Liver (tissue), 9 donors: ENCODE data around the gene COL27A1. TPM values are rescaled to one million over a fixed set of nuclear protein-coding genes. Genes with fewer than 3 reads are reported as not detected.

Experiments
- DNase-seq: peaks from one replicate; pipeline ENCODE4 v3.0.0-alpha.2; 2017; ENCODE audit warnings: low spot score
- H3K27ac ChIP-seq, 2 donors: one replicate each; pipeline ENCODE4 v1.7.0; 2013; ENCODE audit warnings: inconsistent platforms in 2 of 2, low read length in 2 of 2, control low read depth in 1 of 2, low read depth in 1 of 2, mild to moderate bottlenecking in 1 of 2
- H3K27me3 ChIP-seq, 4 donors: one replicate each; pipeline versions ENCODE4 v1.6.1 to v1.7.0; 2013; ENCODE audit warnings: low read length in 3 of 4, inconsistent platforms in 1 of 4, mild to moderate bottlenecking in 1 of 4, moderate library complexity in 1 of 4; ENCODE audit not compliant: control insufficient read depth in 4 of 4, insufficient read depth in 4 of 4
- H3K36me3 ChIP-seq, 4 donors: one replicate each; pipeline versions ENCODE4 v1.6.1 to v1.7.0; 2013; ENCODE audit warnings: low read length in 3 of 4, mild to moderate bottlenecking in 3 of 4, low read depth in 1 of 4, moderate library complexity in 1 of 4; ENCODE audit not compliant: control insufficient read depth in 4 of 4, insufficient read depth in 3 of 4
- H3K4me1 ChIP-seq, 4 donors: one replicate each; pipeline versions ENCODE4 v1.6.1 to v1.7.0; 2013; ENCODE audit warnings: low read length in 3 of 4, mild to moderate bottlenecking in 3 of 4, moderate library complexity in 1 of 4; ENCODE audit not compliant: control insufficient read depth in 4 of 4, insufficient read depth in 4 of 4
- H3K4me3 ChIP-seq, 3 donors: one replicate each; pipeline versions ENCODE4 v1.6.1 to v1.7.0; 2013; ENCODE audit warnings: low read length in 3 of 3, control low read depth in 1 of 3, low read depth in 1 of 3, mild to moderate bottlenecking in 1 of 3
- H3K9ac ChIP-seq, 2 donors: one replicate each; pipeline ENCODE4 v1.7.0; 2013; ENCODE audit warnings: low read length in 2 of 2, mild to moderate bottlenecking in 2 of 2, moderate library complexity in 2 of 2, control low read depth in 1 of 2, low read depth in 1 of 2
- H3K9me3 ChIP-seq, 4 donors: one replicate each; pipeline versions ENCODE4 v1.6.1 to v1.7.0; 2013; ENCODE audit warnings: low read length in 3 of 4; ENCODE audit not compliant: control insufficient read depth in 4 of 4
- EGR1 ChIP-seq, 2 donors: IDR thresholded peaks; 2 replicates each; pipeline ENCODE4 v1.6.1; 2016 to 2018; ENCODE audit warnings: antibody characterized with exemption in 2 of 2, low read depth in 2 of 2
- FOXA1 ChIP-seq: IDR thresholded peaks from 2 replicates; pipeline ENCODE4 v1.6.1; 2016; ENCODE audit warnings: antibody characterized with exemption
- FOXA2 ChIP-seq: IDR thresholded peaks from 2 replicates; pipeline ENCODE4 v1.6.1; 2016; ENCODE audit warnings: antibody characterized with exemption
- GABPA ChIP-seq, 2 donors: IDR thresholded peaks in 1 of 2; conservative IDR thresholded peaks in 1 of 2; 2 replicates each; pipeline ENCODE4 v1.6.1; 2016; ENCODE audit warnings: antibody characterized with exemption in 2 of 2, mild to moderate bottlenecking in 1 of 2, moderate library complexity in 1 of 2
- HNF4A ChIP-seq, 2 donors: conservative IDR thresholded peaks; 2 replicates each; pipeline ENCODE4 v1.6.1; 2016; ENCODE audit warnings: antibody characterized with exemption in 2 of 2, mild to moderate bottlenecking in 2 of 2
- HNF4G ChIP-seq: IDR thresholded peaks from 2 replicates; pipeline ENCODE4 v1.6.1; 2016; ENCODE audit warnings: antibody characterized with exemption
- JUND ChIP-seq, 2 donors: IDR thresholded peaks; 2 replicates each; pipeline ENCODE4 v1.6.1; 2016; ENCODE audit warnings: antibody characterized with exemption in 2 of 2
- NR2F2 ChIP-seq: IDR thresholded peaks from 2 replicates; pipeline ENCODE4 v1.6.1; 2016; ENCODE audit warnings: antibody characterized with exemption
- RAD21 ChIP-seq, 2 donors: IDR thresholded peaks; 2 replicates each; pipeline ENCODE4 v1.6.1; 2016; ENCODE audit warnings: antibody characterized with exemption in 2 of 2, mild to moderate bottlenecking in 2 of 2
- RXRA ChIP-seq, 2 donors: IDR thresholded peaks; 2 replicates each; pipeline ENCODE4 v1.6.1; 2017 to 2018; ENCODE audit warnings: antibody characterized with exemption in 2 of 2, mild to moderate bottlenecking in 1 of 2
- SP1 ChIP-seq: IDR thresholded peaks from 2 replicates; pipeline ENCODE4 v1.6.1; 2018; ENCODE audit warnings: antibody characterized with exemption, mild to moderate bottlenecking
- TAF1 ChIP-seq: conservative IDR thresholded peaks from 2 replicates; pipeline ENCODE4 v1.6.1; 2016; ENCODE audit warnings: antibody characterized with exemption, mild to moderate bottlenecking
- YY1 ChIP-seq: IDR thresholded peaks from 2 replicates; pipeline ENCODE4 v1.6.1; 2016; ENCODE audit warnings: antibody characterized with exemption, mild to moderate bottlenecking
- ZBTB33 ChIP-seq: IDR thresholded peaks from 2 replicates; pipeline ENCODE4 v1.6.1; 2016; ENCODE audit warnings: antibody characterized with exemption
- whole genome bisulfite sequencing: extraction: QIAGEN DNeasy Blood & Tissue Kit; methylation state at CpG from one replicate; pipeline ENCODE4 v1.1.7; 2013; 5-methylcytosine and 5-hydroxymethylcytosine counted together
- polyA plus RNA-seq, 2 donors: library from polyadenylated mRNA; stranded (reverse) in 1 of 2; unstranded in 1 of 2; fragments of 200-250 nt in 1 of 2; fragments of >200 nt in 1 of 2; fragmentation: Nextera tagmentation in 1 of 2; extraction: Ambion mirVana in 1 of 2; gene quantifications; one replicate each; pipeline versions ENCODE4 v1.2.1 to v1.2.3, GENCODE V29; 2013 to 2015
- total RNA-seq, 2 donors: library from RNA; depleted of rRNA; stranded (reverse); fragments of >200 nt; gene quantifications; one replicate each; pipeline ENCODE4 v1.2.3, GENCODE V29; 2014
- TF ChIP-seq, protein P1 (sequence below): IDR thresholded peaks from 2 replicates; pipeline ENCODE4 v1.6.1; 2016; ENCODE audit warnings: antibody characterized with exemption
- TF ChIP-seq, protein P2 (sequence below): fragments of 150-350 bp; IDR thresholded peaks from 2 replicates; pipeline ENCODE4 v1.5.1; 2017; ENCODE audit warnings: improper control_type of control experiment, low read depth, low read length; ENCODE audit not compliant: missing input control
- TF ChIP-seq, protein P3 (sequence below): IDR thresholded peaks from 2 replicates; pipeline ENCODE4 v1.6.1; 2016; ENCODE audit warnings: antibody characterized with exemption
- TF ChIP-seq, protein P4 (sequence below): IDR thresholded peaks from 2 replicates; pipeline ENCODE4 v1.6.1; 2016; ENCODE audit warnings: antibody characterized with exemption, mild to moderate bottlenecking
- donor health status: healthy.
- donor health status: healthy.
- donor health status: healthy.
- donor health status: healthy.
- donor health status: healthy.

Gene COL27A1
- total and polyA plus RNA-seq, 4 donors: 7.0 to 20.4 (median 12.0) TPM

DNA sequence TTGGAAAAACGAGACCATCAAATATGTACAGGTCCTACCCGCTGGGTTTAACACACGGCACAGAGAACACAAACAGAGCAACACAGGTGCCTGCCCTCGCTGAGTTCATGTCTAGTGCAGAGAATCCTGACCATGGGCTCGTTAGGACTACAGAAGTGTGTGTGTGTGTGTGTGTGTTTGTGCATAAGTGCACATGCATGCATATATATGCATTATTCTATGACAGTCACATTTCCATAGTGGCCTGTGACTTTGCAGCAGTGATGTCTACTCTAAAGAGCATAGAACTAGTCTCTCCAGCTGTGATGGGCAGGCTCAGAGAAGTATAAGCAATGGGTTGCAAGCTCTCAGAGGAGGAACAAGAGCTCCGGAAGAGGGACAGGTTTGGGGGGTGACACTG, 202.0 kb downstream of the COL27A1 start:
- Histone ChIP-seq H3K27ac (no peak overlapping the region), H3K9ac (no peak overlapping the region), H3K4me3 (no peak overlapping the region), H3K9me3 (no peaks in the 10 kb centered on the region), H3K36me3 (peaks cover 15 to 69% (median 49%) of the 10 kb centered on the region in 4 donors), H3K4me1 (no peaks in the 10 kb centered on the region), H3K27me3 (no peaks in the 10 kb centered on the region)
- WGBS: 93% methylated on average over 6 of the region's 6 CpGs
- no peak for DNase-seq
- TF ChIP-seq ZBTB33 (no peak), NR2F2 (no peak), GABPA (IDR thresholded peaks at IDR 0.05 in 1 of 2, conservative IDR thresholded peaks at IDR 0.05 in 1 of 2) (no peak), TAF1 (no peak), HNF4G (no peak), EGR1 (IDR thresholded peaks at IDR 0.05; ENCODE audit: low read depth in 2 of 2) (no peak)
- TF ChIP-seq, protein P1, sequence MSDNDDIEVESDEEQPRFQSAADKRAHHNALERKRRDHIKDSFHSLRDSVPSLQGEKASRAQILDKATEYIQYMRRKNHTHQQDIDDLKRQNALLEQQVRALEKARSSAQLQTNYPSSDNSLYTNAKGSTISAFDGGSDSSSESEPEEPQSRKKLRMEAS: no peak

DNA sequence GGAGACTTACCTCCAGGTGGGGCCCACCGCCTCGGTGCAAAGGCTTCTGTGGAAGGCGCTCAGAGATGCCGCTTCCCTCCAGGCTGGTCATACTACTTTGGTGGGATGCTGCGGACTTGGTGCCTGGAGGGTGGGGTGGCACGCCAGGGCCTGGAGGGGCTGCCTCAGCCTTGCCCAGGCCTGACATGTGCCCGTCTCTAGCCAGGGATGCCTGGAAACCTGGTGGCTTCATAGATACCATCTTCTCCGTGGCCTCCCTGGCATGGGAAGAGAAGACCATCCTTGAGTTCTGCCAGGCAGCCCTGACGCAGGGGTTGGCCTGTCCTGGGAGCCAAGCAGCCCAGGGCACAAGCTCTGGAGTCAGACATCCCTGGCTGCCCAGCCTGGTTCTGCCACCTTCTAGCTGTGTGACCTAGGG, 202.6 kb downstream of the COL27A1 start:
- TF ChIP-seq, protein P2, sequence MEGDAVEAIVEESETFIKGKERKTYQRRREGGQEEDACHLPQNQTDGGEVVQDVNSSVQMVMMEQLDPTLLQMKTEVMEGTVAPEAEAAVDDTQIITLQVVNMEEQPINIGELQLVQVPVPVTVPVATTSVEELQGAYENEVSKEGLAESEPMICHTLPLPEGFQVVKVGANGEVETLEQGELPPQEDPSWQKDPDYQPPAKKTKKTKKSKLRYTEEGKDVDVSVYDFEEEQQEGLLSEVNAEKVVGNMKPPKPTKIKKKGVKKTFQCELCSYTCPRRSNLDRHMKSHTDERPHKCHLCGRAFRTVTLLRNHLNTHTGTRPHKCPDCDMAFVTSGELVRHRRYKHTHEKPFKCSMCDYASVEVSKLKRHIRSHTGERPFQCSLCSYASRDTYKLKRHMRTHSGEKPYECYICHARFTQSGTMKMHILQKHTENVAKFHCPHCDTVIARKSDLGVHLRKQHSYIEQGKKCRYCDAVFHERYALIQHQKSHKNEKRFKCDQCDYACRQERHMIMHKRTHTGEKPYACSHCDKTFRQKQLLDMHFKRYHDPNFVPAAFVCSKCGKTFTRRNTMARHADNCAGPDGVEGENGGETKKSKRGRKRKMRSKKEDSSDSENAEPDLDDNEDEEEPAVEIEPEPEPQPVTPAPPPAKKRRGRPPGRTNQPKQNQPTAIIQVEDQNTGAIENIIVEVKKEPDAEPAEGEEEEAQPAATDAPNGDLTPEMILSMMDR: no peak
- no peak for TF ChIP-seq RXRA (IDR thresholded peaks at IDR 0.05)
- TF ChIP-seq, protein P3, sequence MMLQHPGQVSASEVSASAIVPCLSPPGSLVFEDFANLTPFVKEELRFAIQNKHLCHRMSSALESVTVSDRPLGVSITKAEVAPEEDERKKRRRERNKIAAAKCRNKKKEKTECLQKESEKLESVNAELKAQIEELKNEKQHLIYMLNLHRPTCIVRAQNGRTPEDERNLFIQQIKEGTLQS: no peak
- TF ChIP-seq GABPA (IDR thresholded peaks at IDR 0.05 in 1 of 2, conservative IDR thresholded peaks at IDR 0.05 in 1 of 2): no peak
- no peak for TF ChIP-seq RAD21 (IDR thresholded peaks at IDR 0.05)
- TF ChIP-seq FOXA1: no peak
- TF ChIP-seq, protein P1: no peak
- no peak for TF ChIP-seq HNF4A (conservative IDR thresholded peaks at IDR 0.05)
- TF ChIP-seq NR2F2: no peak
- no peak overlapping the region for H3K4me3 ChIP-seq
- no peaks in the 10 kb centered on the region for H3K27me3 ChIP-seq
- no peaks in the 10 kb centered on the region for H3K4me1 ChIP-seq
- no peak for DNase-seq
- peaks cover 15 to 68% (median 50%) of the 10 kb centered on the region in 4 donors for H3K36me3 ChIP-seq
- no peak overlapping the region for H3K9ac ChIP-seq
- no peak overlapping the region for H3K27ac ChIP-seq
- WGBS: 96% methylated on average over 9 of the region's 9 CpGs
- no peaks in the 10 kb centered on the region for H3K9me3 ChIP-seq

DNA sequence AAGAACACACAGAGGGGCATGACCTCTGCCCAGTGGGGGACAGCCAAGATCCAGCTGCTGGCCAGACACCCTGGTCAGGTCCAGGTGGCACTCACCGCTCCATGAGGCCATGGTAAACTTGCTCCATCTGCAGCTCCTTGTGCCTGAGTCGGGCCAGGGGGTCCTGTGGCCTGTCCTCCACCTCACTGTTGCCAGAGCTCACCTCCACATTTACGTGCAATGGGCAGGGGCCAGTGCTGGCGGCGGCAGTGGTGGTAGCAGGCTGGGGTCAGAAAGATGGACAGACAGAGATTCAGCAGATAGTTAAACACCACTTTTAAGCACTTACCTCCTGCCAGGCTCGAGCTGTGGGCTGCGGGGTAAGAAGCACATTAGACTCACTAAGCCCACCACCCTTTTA, 204.5 kb downstream of the COL27A1 start:
- no peak for DNase-seq
- 97% methylated on average over 7 of the region's 7 CpGs for WGBS
- Histone ChIP-seq H3K36me3 (peaks cover 15 to 68% (median 47%) of the 10 kb centered on the region in 4 donors), H3K4me3 (no peak overlapping the region), H3K27me3 (no peaks in the 10 kb centered on the region), H3K9me3 (no peaks in the 10 kb centered on the region), H3K4me1 (peaks cover 0 to 16% (median 14%) of the 10 kb centered on the region in 4 donors), H3K27ac (no peak overlapping the region), H3K9ac (no peak overlapping the region)
- TF ChIP-seq HNF4G: no peak
- no peak for TF ChIP-seq ZBTB33
- TF ChIP-seq HNF4A (conservative IDR thresholded peaks at IDR 0.05): no peak
- no peak for TF ChIP-seq SP1
- no peak for TF ChIP-seq TAF1
- no peak for TF ChIP-seq FOXA2
- no peak for TF ChIP-seq JUND (IDR thresholded peaks at IDR 0.05)
- no peak for TF ChIP-seq NR2F2
- no peak for TF ChIP-seq GABPA (IDR thresholded peaks at IDR 0.05 in 1 of 2, conservative IDR thresholded peaks at IDR 0.05 in 1 of 2)
- TF ChIP-seq, protein P4, sequence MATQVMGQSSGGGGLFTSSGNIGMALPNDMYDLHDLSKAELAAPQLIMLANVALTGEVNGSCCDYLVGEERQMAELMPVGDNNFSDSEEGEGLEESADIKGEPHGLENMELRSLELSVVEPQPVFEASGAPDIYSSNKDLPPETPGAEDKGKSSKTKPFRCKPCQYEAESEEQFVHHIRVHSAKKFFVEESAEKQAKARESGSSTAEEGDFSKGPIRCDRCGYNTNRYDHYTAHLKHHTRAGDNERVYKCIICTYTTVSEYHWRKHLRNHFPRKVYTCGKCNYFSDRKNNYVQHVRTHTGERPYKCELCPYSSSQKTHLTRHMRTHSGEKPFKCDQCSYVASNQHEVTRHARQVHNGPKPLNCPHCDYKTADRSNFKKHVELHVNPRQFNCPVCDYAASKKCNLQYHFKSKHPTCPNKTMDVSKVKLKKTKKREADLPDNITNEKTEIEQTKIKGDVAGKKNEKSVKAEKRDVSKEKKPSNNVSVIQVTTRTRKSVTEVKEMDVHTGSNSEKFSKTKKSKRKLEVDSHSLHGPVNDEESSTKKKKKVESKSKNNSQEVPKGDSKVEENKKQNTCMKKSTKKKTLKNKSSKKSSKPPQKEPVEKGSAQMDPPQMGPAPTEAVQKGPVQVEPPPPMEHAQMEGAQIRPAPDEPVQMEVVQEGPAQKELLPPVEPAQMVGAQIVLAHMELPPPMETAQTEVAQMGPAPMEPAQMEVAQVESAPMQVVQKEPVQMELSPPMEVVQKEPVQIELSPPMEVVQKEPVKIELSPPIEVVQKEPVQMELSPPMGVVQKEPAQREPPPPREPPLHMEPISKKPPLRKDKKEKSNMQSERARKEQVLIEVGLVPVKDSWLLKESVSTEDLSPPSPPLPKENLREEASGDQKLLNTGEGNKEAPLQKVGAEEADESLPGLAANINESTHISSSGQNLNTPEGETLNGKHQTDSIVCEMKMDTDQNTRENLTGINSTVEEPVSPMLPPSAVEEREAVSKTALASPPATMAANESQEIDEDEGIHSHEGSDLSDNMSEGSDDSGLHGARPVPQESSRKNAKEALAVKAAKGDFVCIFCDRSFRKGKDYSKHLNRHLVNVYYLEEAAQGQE: no peak
- TF ChIP-seq YY1: no peak
